Neural progenitor cell (in vitro differentiated cells): Measurements from ENCODE around the gene NUP85. TPM values are rescaled to one million over a fixed set of nuclear protein-coding genes. Genes with fewer than 3 reads are reported as not detected.
A peak's percentile ranks its signal among the peaks of the same experiment; 100 is the strongest.

Experiments used
- DNase-seq: peaks from one replicate; pipeline ENCODE4 v3.0.0-alpha.2; 2016; ENCODE audit warnings: low spot score
- H2AFZ ChIP-seq: fragments of 200-600 bp; sonication (generic); replicated peaks from 2 replicates; pipeline ENCODE4 v1.6.1; 2016; ENCODE audit warnings: antibody characterized with exemption
- H3F3A ChIP-seq: fragments of 200-600 bp; sonication (generic); 2 replicates; pipeline ENCODE4 v1.6.1; 2016; ENCODE audit warnings: antibody characterized with exemption, low read depth
- H3K27ac ChIP-seq: fragments of 200-600 bp; sonication (generic); 2 replicates; pipeline ENCODE4 v1.5.1; 2016; ENCODE audit warnings: mild to moderate bottlenecking
- H3K27me3 ChIP-seq: fragments of 200-600 bp; sonication (generic); 2 replicates; pipeline ENCODE4 v1.6.1; 2016; ENCODE audit warnings: mild to moderate bottlenecking, moderate library complexity
- H3K36me3 ChIP-seq: fragments of 200-600 bp; sonication (generic); 2 replicates; pipeline ENCODE4 v1.5.1; 2016
- H3K4me1 ChIP-seq: fragments of 200-600 bp; sonication (generic); 2 replicates; pipeline ENCODE4 v1.6.1; 2016; ENCODE audit warnings: mixed run types
- H3K4me2 ChIP-seq: fragments of 200-600 bp; sonication (generic); 2 replicates; pipeline ENCODE4 v1.6.1; 2016
- H3K4me3 ChIP-seq: fragments of 200-600 bp; sonication (generic); 2 replicates; pipeline ENCODE4 v1.5.1; 2016
- H3K79me2 ChIP-seq: fragments of 200-600 bp; sonication (generic); 2 replicates; pipeline ENCODE4 v1.6.1; 2016; ENCODE audit warnings: low read depth
- H3K9ac ChIP-seq: fragments of 200-600 bp; sonication (generic); 2 replicates; pipeline ENCODE4 v1.6.1; 2016
- H3K9me3 ChIP-seq: fragments of 200-600 bp; sonication (generic); 2 replicates; pipeline ENCODE4 v1.5.1; 2016; ENCODE audit warnings: low read depth
- H4K20me1 ChIP-seq: fragments of 200-600 bp; sonication (generic); 2 replicates; pipeline ENCODE4 v1.6.1; 2016; ENCODE audit warnings: low read depth
- H3K27ac Mint-ChIP-seq: 3 replicates; pipeline ENCODE4 v1.8.0; 2021; ENCODE audit warnings: mixed read lengths
- H3K27me3 Mint-ChIP-seq: 2 replicates; pipeline ENCODE4 v1.8.0; 2022; ENCODE audit warnings: low read depth, mild to moderate bottlenecking, inconsistent platforms, moderate library complexity, mixed read lengths; ENCODE audit not compliant: insufficient read depth
- H3K36me3 Mint-ChIP-seq: 3 replicates; pipeline ENCODE4 v1.8.0; 2021; ENCODE audit warnings: mixed read lengths
- H3K4me1 Mint-ChIP-seq: 3 replicates; pipeline ENCODE4 v1.8.0; 2021; ENCODE audit warnings: mixed read lengths
- H3K4me3 Mint-ChIP-seq: 3 replicates; pipeline ENCODE4 v1.8.0; 2021; ENCODE audit warnings: mild to moderate bottlenecking, moderate library complexity, mixed read lengths
- H3K9me3 Mint-ChIP-seq: 3 replicates; pipeline ENCODE4 v1.8.0; 2020; ENCODE audit warnings: mixed read lengths
- CTCF ChIP-seq: fragments of 200-600 bp; sonication (generic); IDR thresholded peaks from 2 replicates; pipeline ENCODE4 v1.5.1; 2017; ENCODE audit warnings: antibody characterized with exemption, mild to moderate bottlenecking
- EZH2 ChIP-seq: fragments of 200-600 bp; sonication (generic); IDR thresholded peaks from 2 replicates; pipeline ENCODE4 v1.6.1; 2017; ENCODE audit warnings: antibody characterized with exemption, mild to moderate bottlenecking, moderate library complexity
- EZH2phosphoT487 ChIP-seq: fragments of 200-600 bp; sonication (generic); IDR thresholded peaks from 2 replicates; pipeline ENCODE4 v1.6.1; 2017; ENCODE audit warnings: antibody characterized with exemption
- total RNA-seq: library from RNA; depleted of rRNA; stranded (reverse); fragments of >200 nt; gene quantifications from 2 replicates; pipeline ENCODE4 v1.2.3, GENCODE V29; 2015; ENCODE audit warnings: low replicate concordance

NUP85 gene
- total RNA-seq, 1 donor from 2014 or later = 88.6 TPM

GRCh38 chr17:75267153-75267410, 61.6 kb downstream of the NUP85 start:
- no peaks in the 10 kb centered on the region for H3K36me3 ChIP-seq
- Mint-ChIP-seq H3K27me3 (peaks cover 2% of the 10 kb centered on the region), H3K4me3 (peak overlapping the region; percentile 17), H3K9me3 (no peaks in the 10 kb centered on the region), H3K4me1 (peaks cover 22% of the 10 kb centered on the region), H3K27ac (no peak overlapping the region), H3K36me3 (peaks cover 5% of the 10 kb centered on the region)
- H3F3A ChIP-seq = peaks cover 45% of the 10 kb centered on the region
- no peaks in the 10 kb centered on the region for H4K20me1 ChIP-seq
- no peak overlapping the region for H3K9ac ChIP-seq
- no peak overlapping the region for H3K4me2 ChIP-seq
- H3K79me2 ChIP-seq = peaks cover 14% of the 10 kb centered on the region
- H3K27me3 ChIP-seq = peaks cover 8% of the 10 kb centered on the region
- no peak overlapping the region for H3K27ac ChIP-seq
- no peak for DNase-seq
- no peak overlapping the region for H2AFZ ChIP-seq
- peaks cover 9% of the 10 kb centered on the region for H3K4me1 ChIP-seq
- no peaks in the 10 kb centered on the region for H3K9me3 ChIP-seq
- no peak for TF ChIP-seq CTCF
- TF ChIP-seq EZH2 = no peak
- TF ChIP-seq EZH2phosphoT487 = no peak
- H3K4me3 ChIP-seq = no peak overlapping the region

- H2AFZ ChIP-seq = no peak overlapping the region
- H3K4me3 Mint-ChIP-seq = peak overlapping the region; percentile 19
- H3K4me2 ChIP-seq = no peak overlapping the region
- H3K4me3 ChIP-seq = no peak overlapping the region
- no peak overlapping the region for H3K9ac ChIP-seq
- peaks cover 17% of the 10 kb centered on the region for H3K4me1 Mint-ChIP-seq
- peaks cover 6% of the 10 kb centered on the region for H3K4me1 ChIP-seq
- H3K9me3 ChIP-seq = no peaks in the 10 kb centered on the region
- peaks cover 2% of the 10 kb centered on the region for H3K27me3 Mint-ChIP-seq
- peaks cover 5% of the 10 kb centered on the region for H3K36me3 Mint-ChIP-seq
- no peaks in the 10 kb centered on the region for H4K20me1 ChIP-seq
- H3K27ac ChIP-seq = peak overlapping the region; percentile 20
- no peaks in the 10 kb centered on the region for H3K36me3 ChIP-seq
- peak; percentile 57 for DNase-seq
- peaks cover 9% of the 10 kb centered on the region for H3K79me2 ChIP-seq
- peak overlapping the region; percentile 91 for H3K27ac Mint-ChIP-seq
- H3K27me3 ChIP-seq = peaks cover 8% of the 10 kb centered on the region
- H3K9me3 Mint-ChIP-seq = no peaks in the 10 kb centered on the region
- peaks cover 44% of the 10 kb centered on the region for H3F3A ChIP-seq
- TF ChIP-seq CTCF (peak; percentile 24), EZH2phosphoT487 (no peak), EZH2 (no peak)
Measured at GRCh38 chr17:75267411-75268232, 62.1 kb downstream of the NUP85 start.

- Histone ChIP-seq H3K36me3 (no peaks in the 10 kb centered on the region), H3K9me3 (no peaks in the 10 kb centered on the region)
Measured at GRCh38 chr17:75269844-75270217, 64.4 kb downstream of the NUP85 start.

More at GRCh38 chr17:75269844-75270217, 64.4 kb downstream of the NUP85 start:
- DNase-seq = no peak
- no peak overlapping the region for H3K27ac ChIP-seq
- peak overlapping the region; percentile 97 for H2AFZ ChIP-seq
- H4K20me1 ChIP-seq = no peaks in the 10 kb centered on the region
- H3K4me1 ChIP-seq = peaks cover 4% of the 10 kb centered on the region
- H3K27me3 ChIP-seq = peaks cover 8% of the 10 kb centered on the region
- Mint-ChIP-seq H3K9me3 (no peaks in the 10 kb centered on the region), H3K4me3 (peak overlapping the region; percentile 90), H3K4me1 (peaks cover 12% of the 10 kb centered on the region), H3K27me3 (peaks cover 8% of the 10 kb centered on the region), H3K36me3 (peaks cover 10% of the 10 kb centered on the region), H3K27ac (no peak overlapping the region)
- peak overlapping the region; percentile 38 for H3K9ac ChIP-seq
- H3K4me2 ChIP-seq = peak overlapping the region; percentile 95
- TF ChIP-seq EZH2 (no peak), EZH2phosphoT487 (no peak), CTCF (no peak)
- H3K4me3 ChIP-seq = peak overlapping the region; percentile 98
- no peaks in the 10 kb centered on the region for H3K79me2 ChIP-seq
- H3F3A ChIP-seq = peaks cover 39% of the 10 kb centered on the region
